ENCODE data around the gene CNGB1. TPM values are rescaled to one million over a fixed set of nuclear protein-coding genes. Genes with fewer than 3 reads are reported as not detected.
"Not testable (repeated sequence)": the region's sequence is repeated elsewhere in the genome, so short reads cannot be mapped to it uniquely, and the experiment has no call there.

CNGB1 gene
- total RNA-seq, 1 donor from 2014 or later: 0.19 TPM

- Mint-ChIP-seq H3K9me3 (no peaks in the 10 kb centered on the region), H3K36me3 (no peaks in the 10 kb centered on the region), H3K4me1 (ENCODE audit: unreplicated experiment) (peaks cover 17% of the 10 kb centered on the region), H3K27ac (no peak overlapping the region), H3K27me3 (peaks cover 22% of the 10 kb centered on the region), H3K4me3 (no peak overlapping the region)
- TF ChIP-seq, protein P1, sequence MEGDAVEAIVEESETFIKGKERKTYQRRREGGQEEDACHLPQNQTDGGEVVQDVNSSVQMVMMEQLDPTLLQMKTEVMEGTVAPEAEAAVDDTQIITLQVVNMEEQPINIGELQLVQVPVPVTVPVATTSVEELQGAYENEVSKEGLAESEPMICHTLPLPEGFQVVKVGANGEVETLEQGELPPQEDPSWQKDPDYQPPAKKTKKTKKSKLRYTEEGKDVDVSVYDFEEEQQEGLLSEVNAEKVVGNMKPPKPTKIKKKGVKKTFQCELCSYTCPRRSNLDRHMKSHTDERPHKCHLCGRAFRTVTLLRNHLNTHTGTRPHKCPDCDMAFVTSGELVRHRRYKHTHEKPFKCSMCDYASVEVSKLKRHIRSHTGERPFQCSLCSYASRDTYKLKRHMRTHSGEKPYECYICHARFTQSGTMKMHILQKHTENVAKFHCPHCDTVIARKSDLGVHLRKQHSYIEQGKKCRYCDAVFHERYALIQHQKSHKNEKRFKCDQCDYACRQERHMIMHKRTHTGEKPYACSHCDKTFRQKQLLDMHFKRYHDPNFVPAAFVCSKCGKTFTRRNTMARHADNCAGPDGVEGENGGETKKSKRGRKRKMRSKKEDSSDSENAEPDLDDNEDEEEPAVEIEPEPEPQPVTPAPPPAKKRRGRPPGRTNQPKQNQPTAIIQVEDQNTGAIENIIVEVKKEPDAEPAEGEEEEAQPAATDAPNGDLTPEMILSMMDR (conservative IDR thresholded peaks at IDR 0.05): no peak
- no peak for DNase-seq (ENCODE audit: extremely low spot score, unreplicated experiment)
Measured at GRCh38 chr16:57842601-57843000, 128.3 kb downstream of the CNGB1 start.

DNA sequence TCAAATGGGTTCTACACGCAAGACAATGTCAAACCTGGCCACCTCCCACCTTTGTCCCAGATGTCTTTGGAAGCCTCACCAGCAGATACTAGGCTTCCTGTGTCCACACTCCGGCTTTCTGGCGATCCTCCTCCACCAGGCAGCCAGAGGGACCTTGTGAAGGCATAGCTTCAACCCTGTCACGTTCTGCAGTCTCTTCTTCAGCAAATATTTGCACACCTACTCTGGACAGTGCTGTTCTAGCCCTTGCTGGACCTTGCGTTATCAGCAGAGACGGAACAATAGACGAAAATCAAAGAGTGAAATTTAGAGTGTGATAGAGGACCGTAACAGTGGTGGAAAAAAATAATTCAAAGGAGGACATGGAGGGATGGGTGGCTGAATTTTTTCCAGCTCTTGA lies 130.1 kb downstream of the CNGB1 start:
- H3K27me3 Mint-ChIP-seq: peaks cover 10% of the 10 kb centered on the region
- no peaks in the 10 kb centered on the region for H3K9me3 Mint-ChIP-seq
- H3K4me3 Mint-ChIP-seq: no peak overlapping the region
- H3K4me1 Mint-ChIP-seq (ENCODE audit: unreplicated experiment): peaks cover 11% of the 10 kb centered on the region
- no peaks in the 10 kb centered on the region for H3K36me3 Mint-ChIP-seq
- TF ChIP-seq, protein P1 (conservative IDR thresholded peaks at IDR 0.05): no peak
- H3K27ac Mint-ChIP-seq: no peak overlapping the region
- DNase-seq (ENCODE audit: extremely low spot score, unreplicated experiment): no peak

DNA sequence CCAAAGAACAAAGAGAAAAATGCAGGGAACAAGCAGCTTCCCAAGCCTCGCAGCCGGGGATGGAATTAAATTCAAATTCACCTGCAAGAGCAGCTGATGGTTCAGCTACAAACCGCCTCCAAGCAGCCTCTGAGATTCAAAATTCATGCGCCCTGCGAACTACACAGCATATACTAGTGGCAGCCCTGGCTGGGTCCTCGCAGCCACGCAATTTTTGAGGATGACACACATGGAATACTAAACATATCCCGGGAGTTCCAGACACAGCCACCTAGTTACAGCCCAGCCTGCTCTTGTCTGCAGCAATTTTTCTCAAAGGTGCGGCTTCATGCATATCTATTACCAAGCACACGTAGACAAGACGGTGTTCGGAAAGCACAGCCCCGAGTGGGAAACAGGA lies 132.8 kb downstream of the CNGB1 start:
- DNase-seq (ENCODE audit: extremely low spot score, unreplicated experiment): no peak
- TF ChIP-seq, protein P1 (conservative IDR thresholded peaks at IDR 0.05): no peak
- H3K4me3 Mint-ChIP-seq: no peak overlapping the region
- peaks cover 11% of the 10 kb centered on the region for H3K4me1 Mint-ChIP-seq (ENCODE audit: unreplicated experiment)
- H3K27ac Mint-ChIP-seq: peak overlapping the region; percentile 44
- H3K27me3 Mint-ChIP-seq: no peaks in the 10 kb centered on the region
- no peaks in the 10 kb centered on the region for H3K36me3 Mint-ChIP-seq
- H3K9me3 Mint-ChIP-seq: no peaks in the 10 kb centered on the region

GRCh38 chr16:57837305-57838125 lies 133.4 kb downstream of the CNGB1 start:
- DNase-seq (ENCODE audit: extremely low spot score, unreplicated experiment): no peak
- Mint-ChIP-seq H3K9me3 (no peaks in the 10 kb centered on the region), H3K36me3 (no peaks in the 10 kb centered on the region), H3K4me1 (ENCODE audit: unreplicated experiment) (peaks cover 11% of the 10 kb centered on the region), H3K27me3 (no peaks in the 10 kb centered on the region), H3K27ac (peak overlapping the region; percentile 44), H3K4me3 (no peak overlapping the region)
- TF ChIP-seq, protein P1 (conservative IDR thresholded peaks at IDR 0.05): no peak

- not testable (repeated sequence) for H3K9me3 Mint-ChIP-seq; H3K4me1 Mint-ChIP-seq (ENCODE audit: unreplicated experiment); H3K36me3 Mint-ChIP-seq; DNase-seq (ENCODE audit: extremely low spot score, unreplicated experiment); H3K4me3 Mint-ChIP-seq; H3K27ac Mint-ChIP-seq; H3K27me3 Mint-ChIP-seq
Measured at GRCh38 chr16:57835439-57835838, 135.5 kb downstream of the CNGB1 start.

DNA sequence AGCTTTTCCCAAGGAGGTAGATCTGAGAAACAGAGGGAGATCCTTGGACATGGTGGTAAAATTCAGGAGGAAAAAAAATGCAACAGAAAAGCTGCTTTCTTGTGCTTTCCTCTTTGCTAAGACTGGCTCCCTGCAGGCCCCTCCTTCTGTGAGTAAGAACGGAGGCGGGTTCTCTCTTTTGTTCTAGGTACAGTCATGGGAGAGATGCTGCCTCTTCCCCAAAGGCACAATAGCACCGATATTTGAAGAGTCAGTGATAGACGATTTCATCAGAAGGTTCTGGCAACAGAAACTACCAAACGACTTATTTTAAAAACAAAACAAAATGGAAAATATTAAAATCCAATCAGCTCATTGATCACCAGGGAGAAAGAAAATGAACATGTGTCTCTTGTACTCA lies 136.0 kb downstream of the CNGB1 start:
- H3K9me3 Mint-ChIP-seq: no peaks in the 10 kb centered on the region
- H3K27me3 Mint-ChIP-seq: no peaks in the 10 kb centered on the region
- TF ChIP-seq, protein P1 (conservative IDR thresholded peaks at IDR 0.05): no peak
- no peaks in the 10 kb centered on the region for H3K36me3 Mint-ChIP-seq
- peaks cover 6% of the 10 kb centered on the region for H3K4me1 Mint-ChIP-seq (ENCODE audit: unreplicated experiment)
- no peak for DNase-seq (ENCODE audit: extremely low spot score, unreplicated experiment)
- H3K4me3 Mint-ChIP-seq: no peak overlapping the region
- H3K27ac Mint-ChIP-seq: no peak overlapping the region

Other genes with a start within 250 kb of the CNGB1 start
- gene KATNB1, start 235.4 kb downstream of the CNGB1 start, total RNA-seq (ENCODE audit: low replicate concordance): 20.2 and 31.7 TPM in 2 replicates
- 27.3 and 48.4 TPM in 2 replicates for gene KIFC3, start 168.6 kb downstream of the CNGB1 start, total RNA-seq (ENCODE audit: low replicate concordance)
- gene ZNF319, start 29.5 kb upstream of the CNGB1 start, total RNA-seq (ENCODE audit: low replicate concordance): 13.7 and 14.2 TPM in 2 replicates
- 39.7 and 42.9 TPM in 2 replicates for gene USB1, start 30.3 kb upstream of the CNGB1 start, total RNA-seq (ENCODE audit: low replicate concordance)
- 33.2 and 46.3 TPM in 2 replicates for gene MMP15, start 54.6 kb upstream of the CNGB1 start, total RNA-seq (ENCODE audit: low replicate concordance)
- 37.2 and 41.7 TPM in 2 replicates for gene CFAP20, start 158.3 kb upstream of the CNGB1 start, total RNA-seq (ENCODE audit: low replicate concordance)
- 67.1 and 79.4 TPM in 2 replicates for gene CSNK2A2, start 227.0 kb upstream of the CNGB1 start, total RNA-seq (ENCODE audit: low replicate concordance)

Data from type B pancreatic cell (in vitro differentiated cells).